HG03108 (cell line): ENCODE measurements around the gene FYN.

Source experiments
- ATAC-seq: cut with Tn5 transposase; IDR thresholded peaks from one replicate; pipeline ENCODE4 v1.9.1; 2021; ENCODE audit warnings: moderate library complexity; ENCODE audit not compliant: unreplicated experiment

FYN gene

DNA sequence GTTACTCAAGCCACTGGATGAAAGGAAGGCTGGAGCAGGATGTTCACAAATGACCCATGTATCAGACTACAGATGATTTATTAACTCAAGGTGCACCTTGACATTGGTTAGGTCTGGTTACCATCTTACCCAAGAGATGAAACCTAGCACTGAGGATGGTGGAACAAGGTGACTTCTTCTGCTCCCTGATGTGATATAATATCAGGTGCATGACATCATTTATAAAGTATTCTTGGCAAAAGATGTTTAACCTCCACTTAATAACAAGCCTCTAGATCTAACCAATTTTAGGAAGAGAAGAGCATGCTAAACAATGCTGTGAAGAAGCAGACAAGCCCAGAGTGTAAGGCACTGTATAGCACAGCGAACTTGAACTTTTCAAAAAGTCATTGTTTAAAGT, 100.9 kb downstream of the FYN start:
- ATAC-seq: no peak

DNA sequence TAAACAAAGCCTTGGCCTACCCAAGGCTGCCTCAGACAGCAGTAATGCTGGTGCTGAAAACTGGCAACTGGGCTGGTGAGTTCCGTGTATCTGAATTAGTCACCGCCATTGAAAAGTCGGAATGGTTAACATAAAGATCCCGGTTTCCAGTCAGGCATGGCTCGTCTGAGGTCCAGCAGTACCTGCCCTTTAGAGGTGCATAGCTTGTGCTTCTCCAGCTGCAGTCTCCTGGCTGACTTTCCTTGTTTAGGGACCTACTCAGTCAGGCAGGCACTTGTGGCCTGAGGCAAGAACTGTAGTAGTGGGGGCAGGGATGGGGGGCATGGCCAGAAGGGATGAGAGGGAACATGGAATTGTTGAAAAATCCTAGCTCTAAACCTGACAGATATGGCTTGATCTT, 101.6 kb downstream of the FYN start:
- ATAC-seq: no peak

DNA sequence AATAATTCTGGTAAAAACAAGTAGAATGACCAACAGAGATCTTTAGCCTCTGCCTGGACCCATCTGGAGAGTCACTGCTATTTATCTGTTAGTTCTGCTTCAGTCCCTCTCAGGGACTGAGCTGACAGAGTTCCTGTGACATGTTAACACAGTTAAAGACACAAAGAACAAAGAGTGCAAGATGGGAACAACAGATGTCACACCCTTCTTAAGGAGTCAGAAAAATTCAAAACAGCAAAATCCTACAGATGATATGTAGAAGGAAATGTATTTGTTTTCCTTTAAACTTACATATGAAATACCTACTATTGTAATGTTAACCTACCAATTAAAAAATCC, 102.2 kb downstream of the FYN start:
- no peak for ATAC-seq

DNA sequence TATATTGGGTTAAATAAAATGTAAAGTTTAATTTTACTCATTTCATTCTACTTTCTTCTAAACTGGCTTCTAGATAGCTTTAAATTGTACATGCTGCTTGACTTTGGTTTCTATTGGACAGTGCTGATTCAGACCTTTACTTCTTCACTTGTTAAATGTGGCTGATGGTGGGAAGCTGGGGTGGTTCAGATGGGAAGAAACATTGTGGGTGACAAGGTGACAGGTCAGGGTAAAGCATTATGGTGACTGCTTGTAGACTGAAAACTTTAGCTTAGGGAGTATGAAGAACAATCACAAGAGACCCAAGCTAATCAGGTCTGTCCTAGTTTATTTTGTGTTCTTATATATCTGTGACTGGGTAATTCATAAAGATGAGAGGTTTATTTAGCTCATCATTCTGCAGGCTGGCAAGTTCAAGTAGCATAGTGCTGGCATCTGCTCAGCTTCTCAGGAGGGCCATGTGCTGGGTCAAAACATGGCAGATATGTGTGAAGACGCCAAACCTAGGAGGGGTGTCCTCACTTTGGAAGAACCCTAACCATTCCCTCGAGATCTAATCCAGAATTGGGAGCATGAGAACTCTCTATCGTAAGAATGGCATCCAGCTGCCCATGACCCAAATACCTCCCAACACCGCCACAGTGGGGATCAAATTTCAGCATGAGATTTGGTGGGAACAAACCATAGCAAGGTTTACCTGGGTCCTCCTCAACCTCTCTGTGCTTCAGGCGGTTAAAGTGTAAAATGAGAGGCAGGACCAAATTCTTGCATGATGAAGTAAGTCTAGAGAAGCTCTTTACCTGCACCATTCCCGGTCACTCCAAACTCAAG, 102.8 kb downstream of the FYN start:
- ATAC-seq: no peak

DNA sequence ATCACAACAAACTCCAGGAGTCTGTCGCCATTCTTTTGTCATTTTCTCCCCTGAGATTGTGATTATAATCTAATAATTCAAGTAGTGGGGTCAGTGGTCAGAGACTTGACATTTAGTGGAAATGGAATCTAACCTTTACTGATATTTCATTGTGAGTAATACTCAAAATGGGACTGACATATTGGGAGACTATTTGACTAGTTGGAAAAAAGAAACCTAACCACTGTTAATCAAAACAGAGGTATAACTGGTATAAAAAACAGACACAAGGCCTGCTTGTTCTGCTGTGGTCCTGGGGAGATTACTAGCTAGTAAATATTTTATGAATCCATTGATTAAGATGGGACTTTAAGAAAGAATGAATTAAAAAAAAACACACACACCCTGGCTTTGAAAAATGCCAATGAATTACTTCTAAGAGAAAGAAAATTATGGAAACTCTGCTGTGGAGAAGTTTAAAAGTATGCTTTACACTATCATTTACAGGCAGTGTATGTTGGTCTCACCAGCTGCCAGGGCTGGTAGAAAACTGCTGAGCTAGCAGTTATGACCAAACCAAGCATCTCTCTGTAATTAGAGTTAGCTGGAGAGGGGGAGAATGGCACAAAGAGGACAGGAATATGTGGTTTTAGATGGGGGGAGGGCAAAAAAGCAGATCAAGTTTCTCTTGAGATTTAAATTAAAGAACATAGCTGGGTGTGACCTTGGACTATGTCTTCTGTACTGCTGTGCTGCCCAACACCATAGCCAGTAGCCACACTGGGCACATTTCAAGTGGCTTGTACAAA, 103.7 kb downstream of the FYN start:
- ATAC-seq: no peak

DNA sequence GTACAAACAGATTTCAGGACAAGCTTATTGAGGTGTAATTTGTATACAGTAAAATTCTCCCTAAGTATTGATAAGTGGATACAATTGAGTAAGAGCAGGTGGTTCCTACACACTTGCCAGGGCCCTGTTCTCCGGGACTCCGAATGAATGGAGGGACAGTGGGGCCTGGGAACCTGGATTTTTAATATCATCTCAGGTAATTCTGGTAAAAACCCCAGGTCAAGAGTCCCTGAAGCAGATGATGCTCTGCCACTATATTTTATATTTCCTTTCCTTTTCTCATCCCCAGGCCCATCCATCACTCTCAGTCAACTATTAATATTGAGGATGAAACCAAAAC, 104.9 kb downstream of the FYN start:
- ATAC-seq: no peak

DNA sequence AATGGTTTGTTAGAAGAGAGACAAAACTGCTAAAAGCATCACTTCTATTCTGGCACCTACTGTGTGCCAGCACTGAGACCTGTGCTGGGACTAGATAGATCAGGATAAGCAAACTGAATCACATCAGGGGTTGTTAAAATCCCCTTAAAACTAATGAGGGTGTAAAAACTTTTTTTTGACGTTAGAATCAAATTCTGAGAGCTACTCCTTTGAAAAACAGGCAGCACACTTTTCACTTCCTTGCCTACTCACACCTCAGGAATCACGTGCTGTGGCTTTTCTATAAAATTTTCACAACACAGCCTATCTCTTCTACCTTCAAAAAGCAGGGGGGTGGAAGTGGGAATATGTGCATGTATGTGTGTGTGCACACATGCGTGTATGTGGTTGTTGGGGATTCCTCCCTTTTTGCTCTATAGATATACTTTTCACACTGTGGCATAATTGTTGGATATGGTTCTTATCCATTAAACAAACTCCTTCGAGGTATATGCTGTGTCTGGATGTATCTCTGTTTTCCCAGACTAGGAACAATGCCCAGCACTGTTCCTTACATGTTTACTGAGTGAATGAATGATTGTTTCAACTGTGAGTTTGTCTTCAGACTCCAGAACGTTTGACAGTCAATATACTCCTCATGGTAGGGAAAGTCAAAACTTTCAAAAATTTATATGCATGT, 105.4 kb downstream of the FYN start:
- ATAC-seq: no peak

DNA sequence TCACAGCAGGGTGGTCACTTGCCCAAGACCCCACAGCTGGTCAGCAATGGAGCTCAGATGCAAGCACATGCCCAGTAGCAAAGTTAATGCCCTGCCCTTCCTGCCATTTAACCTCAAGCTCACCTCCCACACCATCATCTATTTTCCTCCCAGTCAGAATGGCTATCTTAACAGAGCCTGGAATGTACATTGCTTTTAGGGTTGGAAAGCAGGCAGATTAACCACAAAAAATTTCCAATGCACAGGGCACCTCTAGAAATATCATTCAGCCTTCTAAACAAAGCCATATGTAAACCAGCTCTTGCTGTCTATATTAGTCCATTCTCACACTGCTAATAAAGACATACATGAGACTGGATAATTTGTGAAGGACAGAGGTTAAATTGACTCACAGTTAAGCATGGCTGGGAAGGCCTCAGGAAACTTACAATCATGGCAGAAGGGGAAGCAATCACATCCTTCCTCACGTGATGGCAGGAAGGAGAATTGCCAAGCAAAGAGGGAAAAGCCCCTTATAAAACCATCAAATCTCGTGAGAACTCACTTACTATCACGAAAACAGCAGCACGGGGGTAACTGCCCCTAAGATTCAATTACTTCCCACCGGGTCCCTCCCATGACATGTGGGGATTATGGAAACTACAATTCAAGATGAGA, 106.9 kb downstream of the FYN start:
- ATAC-seq: no peak

DNA sequence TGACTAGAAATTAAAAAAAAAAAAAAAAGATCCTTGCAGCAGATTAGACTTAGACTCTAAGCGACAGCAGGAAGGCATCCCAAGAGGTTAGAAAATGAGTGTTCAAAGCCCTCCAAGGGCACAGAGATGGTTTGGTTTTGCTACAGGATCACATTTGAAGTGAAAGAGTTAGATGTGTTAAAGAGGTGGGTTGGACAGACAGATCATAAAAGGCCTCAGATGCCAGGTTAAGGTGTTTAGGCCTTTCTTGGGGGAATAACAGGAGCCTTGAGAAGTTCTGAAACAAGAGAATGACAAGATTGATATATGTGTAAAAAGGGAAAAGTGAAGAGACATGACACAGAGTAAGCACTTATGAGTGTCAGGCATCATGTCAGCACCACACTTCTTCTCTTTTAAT, 107.5 kb downstream of the FYN start:
- ATAC-seq: no peak

DNA sequence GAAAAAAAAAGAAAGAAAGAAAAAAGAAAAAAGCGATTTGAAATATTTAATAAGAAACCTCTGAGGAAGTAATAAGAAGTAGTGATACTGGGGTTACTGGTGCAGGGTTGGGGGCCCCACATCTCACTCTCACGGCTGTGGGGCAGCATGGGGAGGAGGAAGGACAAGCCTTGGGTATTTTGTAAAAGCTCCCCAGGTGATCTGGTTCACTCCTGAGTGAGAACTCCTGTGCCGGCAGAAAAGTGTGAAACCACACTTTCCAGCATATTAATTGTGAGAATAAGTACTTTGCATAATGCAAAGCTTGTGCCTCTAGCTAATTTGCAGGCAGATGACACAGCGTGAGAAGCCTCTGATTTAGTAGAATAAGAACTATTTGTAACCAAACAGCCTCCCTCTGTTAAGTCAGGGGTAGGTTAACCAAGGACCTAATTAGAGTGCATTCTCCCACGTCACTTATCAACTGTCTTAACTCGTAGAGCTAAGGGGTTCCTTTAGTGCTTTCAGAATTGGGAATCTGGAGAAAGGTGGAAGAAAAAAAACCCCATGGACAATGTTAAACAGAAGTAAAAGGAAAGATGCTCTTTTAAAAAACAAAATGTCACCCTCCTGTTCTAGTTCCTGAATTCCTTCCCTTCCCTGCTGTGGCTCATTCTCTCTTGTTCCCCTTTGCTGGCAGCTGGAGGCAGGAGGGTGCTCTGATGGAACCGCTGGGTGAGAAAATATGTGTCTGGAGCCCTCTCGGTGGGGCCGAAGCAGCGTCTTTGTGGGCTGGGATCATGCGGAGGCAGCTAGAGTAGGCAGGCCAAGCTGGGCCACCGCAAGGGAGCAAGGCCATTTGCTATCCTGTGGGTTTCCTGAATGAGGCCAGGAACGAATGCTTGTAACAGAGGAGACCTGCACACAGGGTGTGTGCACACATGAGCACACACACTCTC, 108.7 kb downstream of the FYN start:
- peak; percentile 60 for ATAC-seq

DNA sequence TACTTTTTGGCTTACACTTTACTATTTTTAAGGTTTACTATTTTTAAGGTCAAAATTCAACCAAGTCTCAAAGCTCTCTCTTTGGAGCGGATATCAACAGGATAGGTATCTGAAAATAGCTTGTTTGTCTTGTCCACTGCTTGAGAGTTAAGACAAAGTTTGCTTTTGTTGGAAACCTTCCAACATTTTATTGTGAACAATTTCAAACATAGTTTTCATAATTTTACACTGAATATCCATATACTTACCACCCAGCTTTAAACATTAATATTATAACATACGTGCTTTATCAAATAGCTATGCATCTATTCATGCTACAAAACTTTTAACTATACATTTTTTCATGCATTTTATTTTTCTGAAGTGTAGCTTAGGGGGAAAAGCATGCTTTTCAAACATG, 109.9 kb downstream of the FYN start:
- no peak for ATAC-seq

DNA sequence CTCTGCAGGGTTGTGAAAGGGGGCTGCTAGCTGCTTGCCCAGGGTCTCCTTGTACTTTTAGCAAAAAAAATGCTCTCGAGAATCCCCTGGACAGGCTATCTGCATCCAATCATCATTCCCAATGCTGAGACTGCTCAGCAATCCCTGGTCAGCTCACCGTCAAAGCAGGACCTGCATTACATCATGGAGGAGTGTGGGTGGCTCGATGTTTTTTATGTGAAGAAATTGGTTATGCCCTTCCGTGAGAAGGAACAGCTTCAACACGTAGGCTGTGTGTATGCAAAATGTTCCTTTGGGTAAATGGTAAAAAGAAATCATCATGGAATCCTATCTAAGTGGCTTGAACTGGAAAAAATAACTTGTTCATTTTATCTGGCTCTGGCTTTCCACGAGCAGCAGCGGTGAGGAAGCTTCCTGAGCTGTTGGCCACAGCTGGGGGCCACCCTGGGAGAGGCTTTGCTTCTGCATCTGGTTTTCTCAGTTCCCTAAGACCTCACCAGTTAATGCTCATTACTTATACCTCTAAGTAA, 111.4 kb downstream of the FYN start:
- ATAC-seq: no peak

DNA sequence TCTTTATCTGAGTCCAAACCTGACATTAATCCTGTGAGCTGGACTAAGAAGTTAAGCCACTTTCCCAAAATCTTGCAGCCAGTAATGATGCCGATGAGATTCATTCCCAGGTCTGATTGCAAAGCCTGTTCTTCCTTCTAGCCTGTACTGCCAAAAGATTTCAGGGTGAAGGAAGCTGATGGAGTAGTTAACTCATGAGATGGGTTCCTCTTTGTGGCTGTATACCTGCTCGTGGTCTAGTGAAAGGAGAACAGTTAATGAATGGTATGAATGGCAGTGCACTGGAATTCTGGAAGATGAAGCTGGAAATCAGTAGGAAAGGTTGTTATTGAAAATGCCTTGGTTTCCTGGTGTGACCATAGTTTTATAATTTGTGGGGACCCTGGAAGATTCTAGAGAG, 112.0 kb downstream of the FYN start:
- ATAC-seq: no peak

DNA sequence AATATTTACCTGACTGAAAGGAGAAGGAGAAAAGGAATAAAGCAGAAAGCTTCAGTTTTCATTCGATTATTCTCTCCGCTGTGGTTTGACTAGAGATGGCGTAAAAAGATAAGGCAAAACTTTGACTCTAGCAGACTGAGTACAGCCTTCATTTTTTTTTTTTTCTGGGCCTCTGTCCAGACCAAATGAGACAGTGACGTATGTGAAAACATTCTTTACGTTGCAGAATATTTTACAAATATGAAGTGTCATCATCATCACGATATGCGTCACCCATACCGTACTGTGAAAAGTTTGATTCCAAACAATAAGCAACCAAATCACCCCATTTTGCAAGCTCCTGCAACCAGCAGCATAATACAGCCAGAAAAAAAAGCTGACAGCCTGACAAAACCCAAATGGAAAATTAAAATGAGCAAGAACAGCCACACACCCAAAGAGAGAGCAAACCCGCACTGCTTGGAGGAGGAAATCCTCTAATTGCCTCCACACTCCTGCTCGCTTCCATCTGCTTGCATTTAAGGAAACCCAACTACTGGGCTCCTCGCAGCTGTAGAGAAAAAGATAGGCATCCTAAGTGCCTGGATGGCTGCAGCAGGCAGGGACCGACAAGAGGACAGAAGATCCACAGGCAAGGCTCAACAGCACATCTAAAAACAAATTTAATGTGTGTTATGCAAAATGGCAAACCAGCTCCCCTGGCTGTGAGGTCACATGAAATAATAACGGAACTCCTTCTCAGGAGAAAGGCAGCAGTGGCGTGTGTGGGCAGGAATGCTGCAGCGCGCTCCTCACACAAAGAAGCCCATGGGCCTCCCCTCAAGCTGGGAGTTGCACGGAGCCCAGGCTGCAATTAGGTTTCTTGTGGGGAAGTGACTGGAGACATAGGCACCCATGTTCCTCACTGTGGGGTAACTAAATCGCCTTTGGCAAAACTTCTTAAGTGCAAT, 113.1 kb downstream of the FYN start:
- no peak for ATAC-seq

DNA sequence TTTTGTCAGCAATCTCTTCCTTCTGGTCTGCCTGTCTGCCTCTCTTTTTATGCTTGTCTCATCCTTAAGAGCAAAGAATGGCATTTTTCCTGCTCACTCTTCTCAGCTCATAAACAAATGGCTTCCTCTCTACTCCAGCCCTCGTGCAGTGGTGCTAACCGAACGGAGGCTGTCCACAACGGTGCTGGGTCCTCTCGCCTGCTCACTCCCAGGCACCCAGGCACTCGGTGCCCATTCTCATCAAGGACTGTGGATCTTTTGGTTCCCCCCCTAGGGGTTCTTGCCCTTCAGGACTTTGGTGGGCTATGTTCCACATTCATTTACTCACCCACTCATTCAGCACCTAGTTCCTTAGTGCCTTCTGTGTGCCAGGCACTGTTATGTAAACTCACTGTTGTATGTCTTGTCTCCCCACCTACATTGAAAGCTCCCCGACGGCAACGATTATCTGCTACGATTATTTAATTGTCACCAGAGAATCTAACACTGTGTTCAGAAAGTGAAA, 113.9 kb downstream of the FYN start:
- no peak for ATAC-seq

DNA sequence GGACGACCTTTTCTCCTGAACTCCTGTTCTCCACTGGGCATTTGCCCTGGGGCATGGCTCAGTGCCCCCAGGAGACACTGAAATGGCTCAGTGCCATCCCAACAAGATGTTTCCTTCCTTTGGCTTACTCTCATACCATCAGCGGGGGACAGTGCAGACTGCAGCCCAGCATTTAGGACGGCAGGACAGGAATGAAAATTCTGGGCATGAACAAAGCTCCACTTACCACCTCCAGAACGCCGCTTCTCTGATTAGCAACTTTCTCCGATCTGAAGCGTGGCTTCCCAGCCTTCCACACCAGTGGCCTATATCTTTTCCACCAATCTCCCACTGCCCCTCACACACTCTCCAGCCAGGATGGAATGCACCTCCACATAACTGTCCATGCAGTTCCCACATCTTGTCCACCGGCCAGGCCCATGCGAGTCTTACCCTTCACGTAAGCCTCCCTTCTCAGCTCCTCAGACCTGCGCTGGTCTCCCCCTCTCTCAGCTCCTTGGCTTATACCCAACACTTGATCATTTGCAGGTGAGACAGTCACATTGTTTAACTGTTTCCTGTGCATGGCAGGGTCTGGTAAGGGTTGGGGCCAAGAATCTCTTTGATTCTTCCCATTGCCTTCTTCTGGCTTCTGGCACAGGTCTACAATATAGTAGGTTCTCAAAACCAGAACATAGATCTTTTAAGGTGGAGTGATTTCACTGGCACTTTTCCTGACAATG, 114.5 kb downstream of the FYN start:
- no peak for ATAC-seq

DNA sequence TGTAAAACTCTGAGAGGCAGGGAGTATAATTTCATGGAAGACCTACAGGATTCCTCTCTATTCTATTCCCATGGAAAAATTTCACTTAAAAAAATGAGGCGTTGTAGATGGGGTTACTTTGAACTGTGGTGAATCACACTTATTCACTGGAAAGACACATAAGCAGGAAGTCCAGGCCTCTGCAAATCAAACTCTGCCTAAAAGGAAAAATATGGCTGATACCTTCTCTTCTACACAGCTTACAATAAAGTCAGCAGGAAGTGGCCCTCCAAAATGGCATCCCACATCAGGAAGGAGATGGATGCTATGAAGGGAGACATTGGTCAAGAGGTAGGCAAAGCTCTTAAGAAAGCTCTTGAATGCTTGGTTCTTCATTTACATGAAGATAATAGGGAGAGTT, 115.9 kb downstream of the FYN start:
- ATAC-seq: no peak

DNA sequence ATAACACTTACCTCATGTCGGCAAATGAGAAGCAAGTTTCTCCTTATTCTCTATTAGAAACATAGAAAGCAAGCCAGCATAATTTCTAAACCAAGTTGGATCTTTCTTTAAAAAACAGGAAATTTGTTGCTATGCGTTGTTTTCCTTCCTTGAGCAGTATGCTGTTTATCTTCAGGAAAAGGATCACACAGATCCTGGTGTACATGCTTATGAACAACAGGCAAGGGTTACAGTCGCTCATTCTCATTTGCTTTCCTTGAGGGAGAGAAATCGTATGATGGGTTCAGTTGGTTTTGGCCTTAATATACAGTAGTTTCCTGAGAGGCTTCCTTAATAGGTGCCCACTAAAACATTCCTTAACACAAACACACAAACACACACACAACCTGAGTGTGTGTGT, 118.8 kb downstream of the FYN start:
- ATAC-seq: no peak
